NCI-H1436 (cell line): Measurements from ENCODE around the gene GOLGA6L26.
"Not testable (repeated sequence)": the region's sequence is repeated elsewhere in the genome, so short reads cannot be mapped to it uniquely, and the experiment has no call there.

Experiments
- DNase-seq: peaks from one replicate; lab custom pipeline; 2025; lab: John Stamatoyannopoulos, UW

GOLGA6L26 gene, protein sequence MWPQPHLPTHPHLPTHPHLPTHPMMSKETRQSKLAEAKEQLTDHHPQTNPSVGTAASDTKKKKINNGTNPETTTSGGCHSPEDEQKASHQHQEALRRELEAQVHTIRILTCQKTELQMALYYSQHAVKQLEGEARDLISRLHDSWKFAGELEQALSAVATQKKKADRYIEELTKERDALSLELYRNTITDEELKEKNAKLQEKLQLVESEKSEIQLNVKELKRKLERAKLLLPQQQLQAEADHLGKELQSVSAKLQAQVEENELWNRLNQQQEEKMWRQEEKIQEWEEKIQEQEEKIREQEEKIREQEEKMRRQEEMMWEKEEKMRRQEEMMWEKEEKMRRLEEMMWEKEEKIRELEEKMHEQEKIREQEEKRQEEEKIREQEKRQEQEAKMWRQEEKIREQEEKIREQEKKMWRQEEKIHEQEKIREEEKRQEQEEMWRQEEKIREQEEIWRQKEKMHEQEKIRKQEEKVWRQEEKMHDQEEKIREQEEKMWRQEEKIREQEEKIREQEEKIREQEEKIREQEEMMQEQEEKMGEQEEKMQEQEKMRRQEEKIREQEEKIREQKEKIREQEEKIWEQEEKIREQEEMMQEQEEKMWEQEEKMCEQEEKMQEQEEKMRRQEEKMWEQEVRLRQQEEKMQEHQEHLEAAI

DNA sequence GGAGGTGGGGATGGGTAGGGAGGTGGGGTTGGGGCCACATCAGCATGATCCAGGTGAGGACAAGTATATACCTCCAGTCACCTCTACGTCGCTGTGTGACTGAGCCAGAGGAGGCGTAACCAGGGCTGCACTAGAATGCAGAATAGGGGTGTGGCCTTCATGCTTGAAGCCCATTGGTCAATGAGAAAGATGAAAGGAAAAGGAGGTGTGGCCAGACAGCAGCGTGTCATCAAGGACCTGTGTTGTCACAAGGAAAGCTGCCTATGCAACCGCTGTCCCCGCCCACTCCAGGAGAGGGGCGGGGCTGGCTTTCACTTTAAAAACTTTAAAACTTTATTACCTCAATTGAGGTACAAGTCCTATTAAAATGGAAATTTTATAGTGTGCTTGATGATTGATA lies at the start of gene GOLGA6L26:
TSS of gene GOLGA6L26 (minus strand) at position 101 of the 400 bp plus-strand sequence. CDS start at position 40, 61 bp downstream.
- DNase-seq, result not testable (repeated sequence)

DNA sequence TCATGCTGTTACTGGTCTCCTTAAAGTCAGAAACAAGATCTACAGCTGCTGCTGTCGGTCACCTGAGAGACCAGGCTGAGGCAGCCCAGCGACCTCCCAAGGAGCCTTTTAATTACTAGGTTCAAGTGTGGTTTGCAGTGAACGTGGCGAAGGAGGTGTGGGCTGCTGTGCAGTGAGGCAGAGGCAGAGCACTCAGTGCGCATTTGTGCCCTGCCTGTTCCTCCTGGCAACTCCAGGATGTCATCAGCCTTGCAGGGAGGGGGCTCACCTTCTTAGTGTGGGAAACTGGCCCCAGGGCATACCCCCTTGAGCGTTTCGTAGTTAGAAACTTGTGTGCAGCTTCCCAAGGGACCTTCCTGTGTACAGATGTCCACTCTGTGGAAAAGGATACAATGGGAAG lies 47.2 kb upstream of the GOLGA6L26 start:
- not testable (repeated sequence) for DNase-seq

DNA sequence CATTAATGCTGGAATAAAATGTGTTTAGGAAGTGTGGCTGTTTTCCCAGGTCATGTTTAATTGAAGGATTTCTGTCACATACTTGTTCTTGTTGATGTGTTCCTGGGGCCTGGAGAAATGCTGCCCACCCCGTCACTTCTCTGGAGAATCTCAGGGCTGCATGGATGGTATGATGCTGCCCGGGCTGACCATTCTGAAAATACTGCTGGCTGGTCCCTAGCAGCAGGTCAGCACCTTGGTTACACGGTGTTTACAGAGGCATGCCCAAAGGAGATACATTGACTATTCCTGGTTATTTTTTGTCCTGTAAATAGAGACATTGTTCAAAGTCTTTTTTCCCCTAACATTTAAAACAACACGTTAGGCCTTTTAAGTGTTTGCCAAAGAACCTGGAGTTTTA lies 46.7 kb upstream of the GOLGA6L26 start:
- not testable (repeated sequence) for DNase-seq

DNA sequence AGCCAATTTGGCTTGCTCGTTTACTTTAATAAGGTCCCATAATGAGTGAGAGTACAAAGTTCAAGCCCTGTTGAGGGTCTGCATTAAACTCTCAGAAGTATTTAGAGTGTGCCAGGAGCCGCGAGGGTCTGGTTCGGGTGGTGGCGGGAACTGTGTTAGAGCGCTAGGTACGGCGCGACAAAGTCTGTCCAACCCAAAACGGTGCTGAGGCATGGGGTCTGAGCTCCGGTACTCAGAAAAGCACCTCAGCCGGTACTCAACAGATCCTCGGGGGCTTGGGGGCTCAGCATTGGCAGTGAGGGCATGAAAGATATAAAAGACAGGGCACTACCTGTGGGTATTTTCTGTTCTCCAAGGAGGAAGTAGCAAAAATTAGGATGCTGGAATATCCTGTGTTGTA lies 45.0 kb upstream of the GOLGA6L26 start:
- DNase-seq, result not testable (repeated sequence)

DNA sequence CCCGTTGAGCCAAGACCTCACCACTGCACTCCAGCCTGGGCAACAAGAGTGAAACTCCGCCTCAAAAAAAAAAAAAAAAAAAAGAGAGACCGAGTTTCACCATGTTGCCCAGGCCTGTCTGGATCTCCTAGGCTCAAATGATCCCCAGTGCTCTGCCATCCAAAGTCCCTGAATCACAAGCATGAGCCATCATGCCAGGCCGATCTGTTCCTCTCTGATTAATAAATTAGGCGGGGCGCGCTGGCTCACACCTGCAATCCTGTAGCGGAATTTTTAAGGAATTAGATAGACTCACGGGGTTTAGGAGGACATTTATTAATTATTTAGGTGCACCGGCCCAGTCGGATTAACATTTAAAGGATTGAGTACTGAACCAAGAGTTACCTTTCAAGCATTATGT lies 40.2 kb upstream of the GOLGA6L26 start:
- DNase-seq, result not testable (repeated sequence)

DNA sequence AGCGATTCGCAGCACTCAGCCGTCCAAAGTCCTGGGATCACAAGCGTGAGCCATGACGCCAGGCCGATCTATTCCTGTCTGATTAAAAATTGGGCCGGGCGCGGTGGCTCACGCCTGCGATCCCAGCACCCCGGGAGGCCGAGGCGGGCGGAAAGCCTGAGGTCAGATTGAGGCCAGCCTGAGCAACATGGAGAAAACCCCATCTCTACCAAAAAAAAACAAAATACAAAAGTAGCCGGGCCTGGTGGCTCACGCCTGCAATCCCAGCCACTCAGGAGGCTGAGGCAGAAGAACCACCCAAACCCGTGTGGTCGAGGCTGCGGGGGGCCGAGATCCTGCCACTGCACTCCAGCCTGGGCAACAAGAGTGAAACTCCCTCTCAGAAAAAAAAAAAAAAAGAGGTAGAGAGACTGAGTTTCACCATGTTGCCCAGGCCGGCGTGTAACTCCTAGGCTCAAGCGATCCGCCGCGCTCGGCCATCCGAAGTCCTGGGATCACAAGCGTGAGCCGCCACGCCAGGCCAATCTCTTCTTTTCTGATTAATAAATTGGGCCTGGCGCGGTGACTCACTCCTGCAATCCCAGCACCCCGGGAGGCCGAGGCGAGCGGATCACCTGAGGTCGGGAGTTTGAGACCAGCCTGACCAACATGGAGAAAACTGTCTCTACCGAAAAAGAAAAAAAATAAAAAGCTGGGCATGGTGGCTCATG lies 39.0 kb upstream of the GOLGA6L26 start:
- DNase-seq, result not testable (repeated sequence)

DNA sequence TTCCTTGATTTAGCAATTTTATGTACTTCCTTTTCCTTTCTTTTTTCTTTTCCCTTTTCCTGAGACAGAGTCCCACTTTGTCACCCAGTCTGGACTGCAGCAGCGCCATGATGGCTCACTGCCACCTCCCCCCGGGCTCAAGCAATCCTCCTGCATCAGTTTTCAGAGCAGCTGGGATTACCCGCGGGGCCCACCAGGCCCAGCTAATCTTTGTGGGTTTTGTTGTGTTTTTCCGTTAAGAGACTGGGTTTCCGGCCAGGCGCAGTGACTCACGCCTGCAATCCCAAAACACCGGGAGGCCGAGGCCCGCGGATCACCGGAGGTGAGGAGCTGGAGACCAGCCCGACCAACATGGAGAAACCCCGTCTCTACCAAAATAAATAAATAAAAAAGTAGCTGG lies 38.3 kb upstream of the GOLGA6L26 start:
- DNase-seq, result no peak

DNA sequence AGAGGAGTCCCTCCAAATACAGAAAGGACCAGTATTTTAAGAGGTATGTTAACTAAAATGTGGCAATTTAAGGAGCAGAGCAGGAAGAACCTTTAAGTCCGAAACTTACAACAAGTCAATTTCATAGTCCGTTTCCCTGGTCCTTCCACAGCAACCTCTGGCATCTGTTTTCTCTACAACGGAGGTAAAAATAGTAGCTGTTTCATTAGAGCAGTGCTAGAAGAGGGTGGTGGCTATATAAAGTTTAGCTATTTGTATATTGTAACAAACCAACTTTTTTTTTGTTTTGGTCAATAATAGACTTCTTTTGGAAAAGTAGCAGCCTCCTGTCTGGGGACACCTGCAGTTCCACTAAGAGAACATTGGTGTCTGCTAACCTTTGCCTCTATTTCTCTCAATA lies 37.9 kb upstream of the GOLGA6L26 start:
- not testable (repeated sequence) for DNase-seq

DNA sequence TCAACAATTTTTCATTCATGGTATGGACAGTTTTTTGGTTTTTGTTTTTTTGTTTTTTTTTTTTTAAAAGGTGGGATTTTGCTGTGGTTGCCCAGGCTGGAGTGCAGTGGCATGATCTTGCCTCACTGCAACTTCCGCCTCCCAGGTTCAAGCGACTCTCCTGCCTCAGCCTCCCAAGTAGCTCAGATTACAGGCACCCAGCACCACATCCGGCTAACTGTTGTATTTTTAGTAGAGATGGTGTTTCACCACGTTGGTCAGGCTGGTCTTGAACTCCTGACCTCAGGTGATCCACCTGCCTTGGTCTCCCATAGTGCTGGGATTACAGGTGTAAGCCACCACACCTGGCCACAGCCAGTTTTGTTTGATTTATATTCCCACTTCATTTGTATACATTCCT lies 37.1 kb upstream of the GOLGA6L26 start:
- not testable (repeated sequence) for DNase-seq

DNA sequence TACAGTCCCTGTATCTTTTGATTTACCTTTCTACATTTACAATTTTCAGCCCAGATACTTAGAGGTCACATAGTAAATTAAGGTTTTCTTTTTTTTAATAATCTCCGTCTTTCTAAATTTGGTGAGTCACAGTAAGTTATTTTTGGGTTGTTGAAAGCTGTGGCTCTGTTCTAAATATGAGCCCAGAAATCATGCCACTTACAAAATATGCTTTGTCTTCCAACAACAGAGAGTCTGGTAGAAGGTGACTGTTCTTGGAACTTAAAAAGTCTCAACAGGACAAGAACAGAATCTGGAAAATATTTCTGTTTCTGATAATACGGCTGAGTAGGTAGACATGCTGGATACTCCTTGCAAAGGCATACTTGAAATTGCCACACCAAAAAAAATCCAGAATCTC lies 36.6 kb upstream of the GOLGA6L26 start:
- DNase-seq, result no peak

DNA sequence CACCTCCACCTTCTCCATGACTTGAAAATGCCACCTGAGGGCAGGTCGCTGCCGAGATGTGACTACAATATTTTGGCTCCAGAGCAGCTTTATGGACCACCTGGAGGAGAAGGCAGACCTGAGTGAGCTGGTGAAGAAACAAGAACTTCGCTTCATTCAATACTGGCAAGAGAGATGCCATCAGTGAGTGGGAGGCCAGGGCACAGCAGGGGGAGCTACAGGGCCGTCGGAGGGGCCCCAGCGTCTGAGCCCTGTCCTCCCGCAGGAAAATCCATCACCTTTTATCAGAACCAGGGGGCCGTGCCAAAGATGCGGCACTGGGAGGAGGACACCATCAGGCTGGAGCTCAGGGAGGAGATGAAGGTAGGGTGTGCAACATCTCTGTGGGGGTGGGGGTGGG lies 30.3 kb upstream of the GOLGA6L26 start:
- not testable (repeated sequence) for DNase-seq

DNA sequence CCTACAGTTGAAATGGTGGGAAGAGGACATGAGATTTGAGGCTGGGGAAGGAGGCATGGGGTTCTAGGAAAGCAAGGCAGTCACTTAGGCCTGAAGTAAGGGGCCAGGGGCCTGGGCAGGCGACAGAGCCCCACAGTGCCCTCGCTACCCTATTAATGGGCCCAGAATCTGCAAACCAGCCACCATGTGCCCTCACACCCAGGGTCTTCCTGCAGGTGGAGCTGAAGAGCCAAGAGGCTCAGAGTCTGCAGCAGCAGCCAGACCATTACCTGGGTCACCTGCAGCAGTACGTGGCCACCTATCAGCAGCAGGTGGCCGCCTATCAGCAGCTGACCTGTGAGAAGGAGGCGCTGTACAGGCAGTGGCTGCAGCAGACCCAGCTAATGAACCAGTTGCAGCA lies 28.6 kb upstream of the GOLGA6L26 start:
- not testable (repeated sequence) for DNase-seq

DNA sequence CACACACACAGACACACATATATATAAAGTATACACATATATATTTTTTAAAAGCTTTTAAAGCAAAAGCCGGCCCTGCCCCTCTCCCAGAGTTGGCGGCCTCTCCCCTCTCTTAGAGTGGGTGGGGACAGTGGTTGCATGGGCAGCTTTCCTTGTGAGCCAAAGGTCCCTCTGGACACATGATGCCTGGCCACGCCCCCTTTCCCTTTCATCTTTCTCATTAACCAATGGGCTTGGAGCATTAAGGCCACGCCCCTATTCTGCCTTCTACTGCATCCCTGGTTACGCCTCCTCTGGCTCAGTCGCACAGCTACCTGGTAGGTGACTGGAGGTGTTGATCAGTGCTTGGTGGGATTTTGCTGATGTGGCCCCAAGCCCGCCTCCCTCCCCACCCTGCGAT lies 20.5 kb upstream of the GOLGA6L26 start, which contains the start of gene GOLGA8S:
TSS of gene GOLGA8S (plus strand) at position 301 of the 400 bp plus-strand sequence. CDS start at position 363, 62 bp downstream.
- not testable (repeated sequence) for DNase-seq

DNA sequence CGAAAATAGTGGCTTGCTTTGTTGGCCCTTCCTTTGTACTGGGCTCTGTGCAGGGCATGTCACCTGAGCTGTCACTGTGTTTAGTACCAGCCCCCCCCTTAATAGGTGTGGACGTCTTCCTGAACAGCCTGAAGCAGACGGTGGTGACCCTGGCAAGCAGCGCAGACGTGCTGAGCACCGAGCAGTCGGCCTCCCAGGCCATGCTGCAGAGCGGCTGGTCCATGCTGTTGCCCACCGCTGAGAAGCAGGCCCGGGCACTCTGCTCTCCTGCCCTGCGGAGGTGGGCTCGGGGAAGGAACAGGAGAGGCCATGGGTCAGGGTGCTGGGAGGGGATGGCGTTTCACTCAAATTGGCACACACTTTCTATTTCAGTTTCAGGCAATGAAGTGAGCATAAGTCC lies 22.8 kb downstream of the GOLGA6L26 start:
- DNase-seq, result not testable (repeated sequence)

DNA sequence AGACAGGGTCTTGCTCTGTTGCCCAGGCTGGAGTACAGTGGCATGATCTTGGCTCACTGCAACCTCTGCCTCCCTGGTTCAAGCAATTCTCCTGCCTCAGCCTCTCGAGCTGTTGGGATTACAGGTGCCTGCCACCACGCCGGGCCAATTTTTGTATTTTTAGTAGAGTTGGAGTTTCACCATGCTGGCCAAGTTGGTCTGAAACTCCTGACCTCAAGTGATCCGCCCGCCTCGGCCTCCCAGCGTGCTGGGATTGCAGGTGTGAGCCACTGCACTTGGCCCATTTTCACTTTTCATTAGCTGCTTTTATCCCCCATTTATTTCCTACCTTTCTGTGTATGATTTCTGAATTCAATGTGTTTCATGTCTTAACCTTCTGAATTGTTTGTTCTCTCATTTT lies 28.1 kb downstream of the GOLGA6L26 start:
- not testable (repeated sequence) for DNase-seq

DNA sequence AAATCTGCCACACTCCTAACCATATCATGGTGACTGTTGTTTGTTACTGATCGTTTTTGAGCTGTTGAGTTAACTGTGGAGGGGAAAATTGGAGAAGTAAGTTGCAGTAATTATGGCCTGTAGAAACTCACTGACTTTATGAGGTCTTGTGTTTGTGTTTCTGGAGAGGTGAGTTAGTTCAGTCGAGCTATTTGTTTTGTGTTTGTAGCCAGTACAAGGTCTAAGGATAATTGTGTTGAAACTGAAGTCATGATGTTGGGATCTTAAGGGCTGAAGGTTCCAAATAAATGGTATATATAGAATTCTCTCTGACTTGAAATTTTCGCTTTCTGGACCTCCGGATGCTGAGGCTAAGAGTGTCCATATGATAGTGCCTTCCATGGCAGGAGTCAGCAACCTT lies 29.2 kb downstream of the GOLGA6L26 start:
- not testable (repeated sequence) for DNase-seq

DNA sequence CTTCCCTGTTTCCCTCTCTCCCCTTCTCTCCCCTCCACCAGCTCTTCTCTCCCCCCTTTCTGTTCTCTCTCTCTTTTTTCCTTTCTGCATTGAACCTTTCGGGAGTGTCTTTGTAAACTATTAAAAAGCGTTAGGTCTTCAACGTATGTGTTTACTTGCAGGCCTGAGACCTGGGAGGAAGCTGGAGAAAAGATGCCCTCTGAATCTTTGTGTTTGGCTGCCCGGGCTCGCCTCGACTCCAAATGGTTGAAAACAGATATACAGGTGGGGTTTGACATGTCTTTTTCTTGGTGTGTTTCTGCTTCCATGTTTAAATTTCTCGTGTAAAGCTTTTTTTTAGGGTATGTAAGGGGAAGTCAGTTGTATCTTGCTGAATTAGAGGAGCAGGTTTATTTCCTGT lies 29.7 kb downstream of the GOLGA6L26 start:
- not testable (repeated sequence) for DNase-seq

DNA sequence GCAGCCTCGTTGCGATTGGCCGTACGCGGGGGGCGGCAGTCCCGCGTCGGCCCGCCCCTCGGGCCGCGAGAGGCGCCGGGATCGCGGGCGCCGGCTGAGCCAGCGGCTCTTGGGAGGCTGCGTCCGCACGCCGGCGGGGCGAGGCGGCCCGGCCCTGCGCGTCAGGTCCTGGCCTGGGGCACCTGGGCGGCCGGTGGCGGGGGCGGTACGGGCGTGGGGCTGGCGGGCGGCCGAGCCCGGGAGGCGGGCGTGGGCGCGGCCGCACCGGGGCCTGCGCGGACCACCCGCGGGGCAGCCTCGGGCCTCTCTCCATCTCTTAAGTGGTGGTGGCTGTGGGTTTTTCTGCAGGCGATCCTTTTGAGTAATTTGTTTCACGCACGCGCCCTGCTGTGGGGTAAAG lies 30.3 kb downstream of the GOLGA6L26 start:
- not testable (repeated sequence) for DNase-seq

DNA sequence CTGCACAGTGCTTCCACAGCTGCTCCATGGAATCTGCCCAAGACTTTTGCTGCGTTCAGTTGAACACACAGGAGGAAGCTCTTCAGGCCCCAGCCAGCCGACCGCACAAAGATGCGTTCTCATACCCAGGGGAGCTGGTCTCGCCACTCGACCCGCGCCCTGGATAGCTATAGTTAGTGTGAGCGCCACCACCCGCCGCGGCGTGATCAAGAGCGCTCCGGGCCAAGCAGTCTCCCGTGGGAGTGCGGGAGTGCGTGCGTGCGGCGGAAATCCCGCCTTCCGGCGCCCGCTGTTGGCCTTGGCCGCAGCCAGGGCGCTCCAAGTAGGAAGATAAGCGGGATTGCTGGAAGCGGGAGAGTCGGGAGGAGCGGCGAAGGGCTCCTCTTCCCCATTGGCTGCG lies 30.8 kb downstream of the GOLGA6L26 start:
- DNase-seq, result not testable (repeated sequence)
